HG02943 (cell line): ENCODE results near the gene PTGDR.

Experiments used
- ATAC-seq: cut with Tn5 transposase; IDR thresholded peaks from one replicate; pipeline ENCODE4 v1.9.1; 2021; ENCODE audit warnings: mild to moderate bottlenecking, low read depth, moderate library complexity; ENCODE audit not compliant: unreplicated experiment

PTGDR gene

GRCh38 chr14:52267501-52268278 is at the start of gene PTGDR:
TSS of gene PTGDR (plus strand) at chr14:52267698. CDS start at chr14:52267815, 117 bp downstream.
- ATAC-seq: no peak

GRCh38 chr14:52219488-52220084 is 47.9 kb upstream of the PTGDR start:
- no peak for ATAC-seq

GRCh38 chr14:52220924-52221811 is 46.3 kb upstream of the PTGDR start:
- no peak for ATAC-seq

GRCh38 chr14:52222901-52223300 is 44.6 kb upstream of the PTGDR start:
- ATAC-seq: no peak

GRCh38 chr14:52227619-52228222 is 39.8 kb upstream of the PTGDR start:
- no peak for ATAC-seq

- no peak for ATAC-seq
Observed at GRCh38 chr14:52233693-52234092, 33.8 kb upstream of the PTGDR start.

- no peak for ATAC-seq
Observed at GRCh38 chr14:52235434-52235833, 32.1 kb upstream of the PTGDR start.

GRCh38 chr14:52235866-52236510 is 31.5 kb upstream of the PTGDR start:
- ATAC-seq: no peak

- ATAC-seq: no peak
Observed at GRCh38 chr14:52238682-52239081, 28.8 kb upstream of the PTGDR start.

GRCh38 chr14:52240623-52241022 is 26.9 kb upstream of the PTGDR start:
- ATAC-seq: no peak

GRCh38 chr14:52241087-52241793 is 26.3 kb upstream of the PTGDR start:
- ATAC-seq: no peak

GRCh38 chr14:52244328-52244727 is 23.2 kb upstream of the PTGDR start:
- ATAC-seq: peak; percentile 80

GRCh38 chr14:52244997-52245396 is 22.5 kb upstream of the PTGDR start:
- no peak for ATAC-seq

GRCh38 chr14:52248057-52248456 is 19.4 kb upstream of the PTGDR start:
- no peak for ATAC-seq

- ATAC-seq: no peak
Observed at GRCh38 chr14:52251724-52252123, 15.8 kb upstream of the PTGDR start.

GRCh38 chr14:52253503-52253902 is 14.0 kb upstream of the PTGDR start:
- ATAC-seq: no peak

GRCh38 chr14:52254086-52254485 is 13.4 kb upstream of the PTGDR start:
- no peak for ATAC-seq

GRCh38 chr14:52258783-52259182 is 8.7 kb upstream of the PTGDR start:
- ATAC-seq: no peak

GRCh38 chr14:52259434-52259833 is 8.1 kb upstream of the PTGDR start:
- no peak for ATAC-seq

- no peak for ATAC-seq
Observed at GRCh38 chr14:52262600-52262999, 4.9 kb upstream of the PTGDR start.
